ENCODE results near the gene DNAAF8. TPM values are rescaled to one million over a fixed set of nuclear protein-coding genes. Genes with fewer than 3 reads are reported as not detected.

The DNAAF8 gene
- total RNA-seq, 1 experiment from 2014 or later, result 0.39 TPM

GRCh38 chr16:4747906-4748681 lies 13.8 kb downstream of the DNAAF8 start:
- no peak overlapping the region for H3K4ac ChIP-seq (ENCODE audit: low read depth, low read length)
- H3K79me1 ChIP-seq (ENCODE audit: insufficient read depth, low read depth, low read length, poor library complexity, severe bottlenecking), result no peaks in the 10 kb centered on the region
- no CpG with 5 or more reads among the region's 14 CpGs for WGBS (ENCODE audit: extremely low coverage, insufficient read length, low lambda C conversion rate)
- no peaks in the 10 kb centered on the region for H3K9me3 ChIP-seq (ENCODE audit: control insufficient read depth, low read depth, low read length)
- no peak overlapping the region for H4K5ac ChIP-seq (ENCODE audit: insufficient read length, low read depth, low read length)
- no peaks in the 10 kb centered on the region for H3K27me3 ChIP-seq (ENCODE audit: insufficient read depth, low read length)
- no peaks in the 10 kb centered on the region for H3K79me2 ChIP-seq (ENCODE audit: insufficient read depth, low read length)
- Mint-ChIP-seq H3K4me1 (peaks cover 10 to 21% of the 10 kb centered on the region in 2 experiments), H3K27me3 (ENCODE audit: low read depth) (no peaks in the 10 kb centered on the region; the same call in 1 of the 2 replicates), H3K9me3 (no peaks in the 10 kb centered on the region), H3K4me3 (no peak overlapping the region), H3K36me3 (ENCODE audit: insufficient read depth in 1 of 3, low read depth in 3 of 3) (peaks cover 3 to 18% (median 17%) of the 10 kb centered on the region in 3 experiments; a peak in 6 of 7 replicates), H3K27ac (peak overlapping the region in 2 of 3 experiments; percentile 84 to 88; a peak in 3 of 7 replicates)
- DNase-seq, result no peak
- no peak overlapping the region for H4K91ac ChIP-seq (ENCODE audit: insufficient read length, low read depth, low read length)
- TF ChIP-seq CTCF (conservative IDR thresholded peaks at IDR 0.05), result no peak
- no peak overlapping the region for H2AFZ ChIP-seq (ENCODE audit: low read length)
- no peak overlapping the region for H2BK20ac ChIP-seq (ENCODE audit: low read depth, low read length, poor library complexity, severe bottlenecking)
- H3K23ac ChIP-seq (ENCODE audit: insufficient read length, low read depth, low read length), result no peak overlapping the region
- H3T11ph ChIP-seq (ENCODE audit: low read length), result no peak overlapping the region
- H3K56ac ChIP-seq (ENCODE audit: insufficient read length, low read depth, low read length), result no peak overlapping the region
- no peak overlapping the region for H3K4me2 ChIP-seq (ENCODE audit: insufficient read depth, insufficient read length, low read length)
- H3K9ac ChIP-seq (ENCODE audit: extremely low read depth, insufficient read length, low read length), result no peak overlapping the region
- no peak overlapping the region for H2BK120ac ChIP-seq (ENCODE audit: low read depth, low read length, poor library complexity, severe bottlenecking)
- H4K20me1 ChIP-seq (ENCODE audit: control insufficient read depth, insufficient read depth, insufficient read length), result no peaks in the 10 kb centered on the region
- no peaks in the 10 kb centered on the region for H3K4me1 ChIP-seq (ENCODE audit: insufficient read depth, low read length)
- no peak overlapping the region for H2AK5ac ChIP-seq (ENCODE audit: insufficient read length, low read length)
- H3K14ac ChIP-seq (ENCODE audit: insufficient read depth, low read length), result no peak overlapping the region
- H3K23me2 ChIP-seq (ENCODE audit: insufficient read length, low read depth, low read length, poor library complexity, severe bottlenecking), result no peaks in the 10 kb centered on the region
- H2BK15ac ChIP-seq (ENCODE audit: low read depth, low read length), result no peak overlapping the region
- no peak overlapping the region for H2BK5ac ChIP-seq (ENCODE audit: insufficient read length, low read length)
- H4K8ac ChIP-seq (replicated peaks; ENCODE audit: insufficient read length, low read depth, low read length), result no peak overlapping the region
- H3K18ac ChIP-seq (ENCODE audit: insufficient read length, low read depth, low read length), result no peak overlapping the region
- H3K27ac ChIP-seq (ENCODE audit: insufficient read length, low read depth, low read length), result no peak overlapping the region
- no peak overlapping the region for H2BK12ac ChIP-seq (ENCODE audit: insufficient read length, low read depth, low read length)
